ENCODE data around the gene ANKRD28.
"Not testable (repeated sequence)": the region's sequence is repeated elsewhere in the genome, so short reads cannot be mapped to it uniquely, and the experiment has no call there.

ANKRD28 gene

DNA sequence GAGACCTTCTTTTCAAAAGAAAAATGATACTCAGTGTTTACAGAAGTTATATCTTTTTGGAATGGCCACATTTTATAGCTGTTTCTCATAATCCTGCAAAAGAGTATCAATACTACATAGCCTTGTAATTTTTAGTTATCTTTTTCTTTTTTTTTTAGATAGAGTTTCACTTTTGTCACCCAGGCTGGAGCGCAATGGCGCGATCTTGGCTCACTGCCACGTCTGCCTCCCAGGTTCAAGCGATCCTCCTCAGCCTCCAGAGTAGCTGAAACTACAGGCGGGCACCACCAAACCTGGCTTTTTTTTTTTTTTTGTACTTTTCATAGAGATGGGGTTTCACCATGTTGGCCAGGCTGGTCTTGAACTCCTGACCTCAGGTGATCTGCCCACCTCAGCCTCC is 53.6 kb downstream of the ANKRD28 start:
- peaks cover 3% of the 10 kb centered on the region for H3K9me3 ChIP-seq (ENCODE audit: severe bottlenecking)
- H3K4me3 ChIP-seq (ENCODE audit: low read depth, low read length), result no peak overlapping the region
- no peaks in the 10 kb centered on the region for H3K27me3 ChIP-seq (ENCODE audit: insufficient read depth, low read depth, severe bottlenecking)
- DNase-seq, result no peak
- H3K36me3 ChIP-seq, result peaks cover 3% of the 10 kb centered on the region
- H3K27ac ChIP-seq, result no peak overlapping the region
- TF ChIP-seq, protein P1, sequence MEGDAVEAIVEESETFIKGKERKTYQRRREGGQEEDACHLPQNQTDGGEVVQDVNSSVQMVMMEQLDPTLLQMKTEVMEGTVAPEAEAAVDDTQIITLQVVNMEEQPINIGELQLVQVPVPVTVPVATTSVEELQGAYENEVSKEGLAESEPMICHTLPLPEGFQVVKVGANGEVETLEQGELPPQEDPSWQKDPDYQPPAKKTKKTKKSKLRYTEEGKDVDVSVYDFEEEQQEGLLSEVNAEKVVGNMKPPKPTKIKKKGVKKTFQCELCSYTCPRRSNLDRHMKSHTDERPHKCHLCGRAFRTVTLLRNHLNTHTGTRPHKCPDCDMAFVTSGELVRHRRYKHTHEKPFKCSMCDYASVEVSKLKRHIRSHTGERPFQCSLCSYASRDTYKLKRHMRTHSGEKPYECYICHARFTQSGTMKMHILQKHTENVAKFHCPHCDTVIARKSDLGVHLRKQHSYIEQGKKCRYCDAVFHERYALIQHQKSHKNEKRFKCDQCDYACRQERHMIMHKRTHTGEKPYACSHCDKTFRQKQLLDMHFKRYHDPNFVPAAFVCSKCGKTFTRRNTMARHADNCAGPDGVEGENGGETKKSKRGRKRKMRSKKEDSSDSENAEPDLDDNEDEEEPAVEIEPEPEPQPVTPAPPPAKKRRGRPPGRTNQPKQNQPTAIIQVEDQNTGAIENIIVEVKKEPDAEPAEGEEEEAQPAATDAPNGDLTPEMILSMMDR (IDR thresholded peaks at IDR 0.05; ENCODE audit: low read depth, low read length), result no peak

DNA sequence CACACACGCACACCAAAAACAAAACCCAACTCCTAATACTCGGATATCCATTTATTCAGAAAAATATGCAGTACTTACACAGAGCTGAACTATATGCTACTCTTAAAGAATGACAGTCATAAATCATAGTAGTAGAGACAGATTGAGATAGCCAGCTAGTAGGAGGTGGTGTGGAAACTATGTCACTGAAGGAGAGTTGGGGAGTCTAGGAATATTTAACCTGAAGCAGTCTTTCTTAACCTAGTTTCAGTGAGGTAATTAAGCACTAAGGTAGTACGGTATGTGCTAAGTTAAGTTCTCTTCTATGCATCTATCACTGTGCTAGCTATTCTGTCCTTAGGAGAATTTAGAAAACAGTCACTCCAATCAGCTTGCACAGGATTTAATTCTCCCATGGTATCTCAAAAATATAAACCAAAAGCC is 54.2 kb downstream of the ANKRD28 start:
- peaks cover 3% of the 10 kb centered on the region for H3K36me3 ChIP-seq
- H3K9me3 ChIP-seq (ENCODE audit: severe bottlenecking), result peaks cover 3% of the 10 kb centered on the region
- TF ChIP-seq, protein P1 (IDR thresholded peaks at IDR 0.05; ENCODE audit: low read depth, low read length), result no peak
- no peak for DNase-seq
- no peak overlapping the region for H3K27ac ChIP-seq
- no peak overlapping the region for H3K4me3 ChIP-seq (ENCODE audit: low read depth, low read length)
- no peaks in the 10 kb centered on the region for H3K27me3 ChIP-seq (ENCODE audit: insufficient read depth, low read depth, severe bottlenecking)

DNA sequence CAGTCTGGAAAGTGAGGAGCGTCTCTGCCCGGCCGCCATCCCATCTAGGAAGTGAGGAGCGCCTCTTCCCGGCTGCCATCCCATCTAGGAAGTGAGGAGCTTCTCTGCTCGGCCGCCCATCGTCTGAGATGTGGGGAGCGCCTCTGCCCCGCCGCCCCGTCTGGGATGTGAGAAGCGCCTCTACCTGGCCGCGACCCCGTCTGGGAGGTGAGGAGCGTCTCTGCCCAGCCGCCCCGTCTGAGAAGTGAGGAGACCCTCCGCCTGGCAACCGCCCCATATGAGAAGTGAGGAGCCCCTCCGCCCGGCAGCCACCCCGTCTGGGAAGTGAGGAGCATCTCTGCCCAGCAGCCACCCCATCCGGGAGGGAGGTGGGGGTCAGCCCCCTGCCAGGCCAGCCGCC is 55.5 kb downstream of the ANKRD28 start:
- not testable (repeated sequence) for H3K27me3 ChIP-seq (ENCODE audit: insufficient read depth, low read depth, severe bottlenecking); H3K9me3 ChIP-seq (ENCODE audit: severe bottlenecking); H3K4me3 ChIP-seq (ENCODE audit: low read depth, low read length); H3K36me3 ChIP-seq; H3K27ac ChIP-seq; DNase-seq

DNA sequence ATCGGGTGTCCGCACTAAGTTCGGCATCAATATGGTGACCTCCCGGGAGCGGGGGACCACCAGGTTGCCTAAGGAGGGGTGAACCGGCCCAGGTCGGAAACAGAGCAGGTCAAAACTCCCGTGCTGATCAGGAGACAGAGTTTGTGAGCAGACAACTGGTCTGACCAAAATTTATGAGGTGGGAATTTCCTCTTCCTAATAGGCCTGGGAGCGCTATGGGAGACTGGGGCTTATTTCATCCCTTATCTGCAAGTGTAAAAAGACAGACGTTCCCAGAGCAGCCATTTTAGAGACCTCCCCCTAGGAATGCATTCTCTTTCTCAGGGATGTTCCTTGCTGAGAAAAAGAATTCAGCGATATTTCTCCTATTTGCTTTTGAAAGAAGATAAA is 59.2 kb downstream of the ANKRD28 start:
- not testable (repeated sequence) for DNase-seq; H3K36me3 ChIP-seq; H3K4me3 ChIP-seq (ENCODE audit: low read depth, low read length); H3K27me3 ChIP-seq (ENCODE audit: insufficient read depth, low read depth, severe bottlenecking); H3K27ac ChIP-seq; H3K9me3 ChIP-seq (ENCODE audit: severe bottlenecking)

DNA sequence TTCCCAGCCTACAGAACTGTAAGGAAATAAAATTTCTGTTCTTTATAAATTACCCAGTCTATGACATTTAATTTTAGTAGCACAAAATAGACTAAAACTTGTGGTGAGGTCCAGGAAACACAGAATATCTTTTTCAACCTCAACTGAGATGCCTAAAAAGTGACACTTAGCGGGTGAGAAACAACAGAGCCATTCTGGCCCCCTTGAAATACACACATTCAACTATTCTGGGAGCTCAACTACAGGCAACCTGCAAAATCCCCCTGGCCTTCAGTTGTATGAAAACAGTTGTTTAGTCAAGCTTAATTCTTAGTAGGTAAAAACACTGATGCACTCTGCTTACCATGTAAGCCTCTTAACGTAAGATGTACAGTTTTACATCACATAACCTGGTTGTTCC is 66.8 kb downstream of the ANKRD28 start:
- Histone ChIP-seq H3K27ac (no peak overlapping the region), H3K9me3 (ENCODE audit: severe bottlenecking) (no peaks in the 10 kb centered on the region), H3K27me3 (ENCODE audit: insufficient read depth, low read depth, severe bottlenecking) (no peaks in the 10 kb centered on the region)

DNA sequence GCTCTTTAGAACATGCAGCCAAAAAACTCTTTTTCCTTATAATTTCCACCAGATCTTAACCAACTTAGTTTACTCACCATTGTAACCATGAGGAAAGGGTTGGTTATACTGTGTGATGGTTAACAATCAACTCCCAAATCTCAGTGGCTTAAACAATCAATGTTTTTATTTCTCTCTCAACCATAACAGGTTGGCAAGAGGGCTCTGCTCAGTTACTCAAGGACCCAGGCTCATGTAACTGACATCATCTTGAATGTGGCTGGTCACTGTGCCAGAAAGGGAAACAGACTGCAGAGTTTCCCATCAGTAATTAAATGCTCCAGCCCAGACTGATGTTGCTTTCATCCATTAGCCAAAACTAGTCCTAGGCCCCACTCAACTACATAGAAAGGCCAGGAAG is 69.0 kb downstream of the ANKRD28 start:
- TF ChIP-seq, protein P1 (IDR thresholded peaks at IDR 0.05; ENCODE audit: low read depth, low read length), result no peak
- no peak overlapping the region for H3K4me3 ChIP-seq (ENCODE audit: low read depth, low read length)
- no peaks in the 10 kb centered on the region for H3K9me3 ChIP-seq (ENCODE audit: severe bottlenecking)
- no peaks in the 10 kb centered on the region for H3K27me3 ChIP-seq (ENCODE audit: insufficient read depth, low read depth, severe bottlenecking)
- no peak for DNase-seq
- H3K27ac ChIP-seq, result no peak overlapping the region
- peaks cover 11% of the 10 kb centered on the region for H3K36me3 ChIP-seq

More for the DNA sequence above, 66.8 kb downstream of the ANKRD28 start:
- H3K4me3 ChIP-seq (ENCODE audit: low read depth, low read length), result no peak overlapping the region
- TF ChIP-seq, protein P1 (IDR thresholded peaks at IDR 0.05; ENCODE audit: low read depth, low read length), result no peak
- peaks cover 9% of the 10 kb centered on the region for H3K36me3 ChIP-seq
- DNase-seq, result no peak

DNA sequence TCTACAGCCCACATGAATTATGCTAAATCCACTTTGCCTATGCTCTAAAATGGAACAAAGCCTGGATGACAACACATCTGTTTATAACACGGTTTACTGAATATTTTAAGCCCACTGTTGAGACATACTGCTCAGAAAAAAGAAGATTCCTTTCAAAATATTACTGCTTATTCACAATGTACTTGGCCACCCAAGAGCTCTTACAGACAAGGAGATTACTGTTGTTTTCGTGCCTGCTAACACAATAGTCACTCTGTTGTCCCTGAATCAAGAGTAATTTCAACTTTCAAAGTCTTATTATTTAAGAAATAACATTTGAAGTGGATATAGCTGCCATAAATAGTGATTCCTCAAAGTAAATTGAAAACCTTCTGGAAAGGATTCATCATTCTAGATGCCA is 70.9 kb downstream of the ANKRD28 start:
- Histone ChIP-seq H3K27me3 (ENCODE audit: insufficient read depth, low read depth, severe bottlenecking) (no peaks in the 10 kb centered on the region), H3K4me3 (ENCODE audit: low read depth, low read length) (no peak overlapping the region), H3K27ac (no peak overlapping the region), H3K9me3 (ENCODE audit: severe bottlenecking) (no peaks in the 10 kb centered on the region), H3K36me3 (peaks cover 21% of the 10 kb centered on the region)
- TF ChIP-seq, protein P1 (IDR thresholded peaks at IDR 0.05; ENCODE audit: low read depth, low read length), result no peak
- no peak for DNase-seq

Data from WERI-Rb-1 (cell line).